OCI-LY1 (cell line): ENCODE data around the gene SHISA3.

Source experiments
- H2AFZ ChIP-seq: fragments of 200-600 bp; sonication (generic), shearing (Covaris generic); 2 replicates; pipeline ENCODE4 v1.6.0; 2014; ENCODE audit warnings: antibody characterized with exemption, mild to moderate bottlenecking, low read length
- H3F3A ChIP-seq: fragments of 200-600 bp; sonication (generic), shearing (Covaris generic); 2 replicates; pipeline ENCODE4 v1.6.0; 2014; ENCODE audit warnings: mild to moderate bottlenecking, antibody characterized with exemption, low read length, moderate library complexity; ENCODE audit not compliant: insufficient read depth
- H3K27ac ChIP-seq: fragments of 200-600 bp; sonication (generic); 2 replicates; pipeline ENCODE4 v1.5.1; 2014; ENCODE audit warnings: low read length, mixed run types, mild to moderate bottlenecking, low read depth; ENCODE audit not compliant: poor library complexity, severe bottlenecking
- H3K27me3 ChIP-seq: fragments of 200-600 bp; sonication (generic); 2 replicates; pipeline ENCODE4 v1.6.0; 2014; ENCODE audit warnings: antibody characterized with exemption, mild to moderate bottlenecking, low read length, moderate library complexity; ENCODE audit not compliant: insufficient read depth
- H3K36me3 ChIP-seq: fragments of 200-600 bp; sonication (generic); 2 replicates; pipeline ENCODE4 v1.6.1; 2014; ENCODE audit warnings: mild to moderate bottlenecking, antibody characterized with exemption, low read length, moderate library complexity, mixed read lengths; ENCODE audit not compliant: insufficient read depth
- H3K4me1 ChIP-seq: fragments of 200-600 bp; sonication (generic); 2 replicates; pipeline ENCODE4 v1.5.1; 2014; ENCODE audit warnings: mild to moderate bottlenecking, low read length, moderate library complexity; ENCODE audit not compliant: insufficient read depth, severe bottlenecking
- H3K4me2 ChIP-seq: fragments of 200-600 bp; sonication (generic), shearing (Covaris generic); 2 replicates; pipeline ENCODE4 v1.6.1; 2014; ENCODE audit warnings: low read length
- H3K4me3 ChIP-seq: fragments of 200-600 bp; sonication (generic); 2 replicates; pipeline ENCODE4 v1.5.1; 2014; ENCODE audit warnings: low read length, low read depth, mild to moderate bottlenecking, mixed read lengths; ENCODE audit not compliant: poor library complexity, severe bottlenecking
- H3K79me2 ChIP-seq: fragments of 200-600 bp; shearing (Covaris generic); 2 replicates; pipeline ENCODE4 v1.6.1; 2016; ENCODE audit warnings: mixed run types, low read length, mixed read lengths; ENCODE audit not compliant: insufficient read depth
- H3K9ac ChIP-seq: fragments of 200-600 bp; sonication (generic), shearing (Covaris generic); 2 replicates; pipeline ENCODE4 v1.6.1; 2014; ENCODE audit warnings: mild to moderate bottlenecking, low read length, mixed read lengths
- H3K9me2 ChIP-seq: fragments of 200-600 bp; sonication (generic), shearing (Covaris generic); 2 replicates; pipeline ENCODE4 v1.6.1; 2014; ENCODE audit warnings: low read depth, mild to moderate bottlenecking, low read length, mixed read lengths
- H3K9me3 ChIP-seq: fragments of 200-600 bp; shearing (Covaris generic); 2 replicates; pipeline ENCODE4 v1.6.1; 2014; ENCODE audit warnings: low read length, mixed read lengths
- H4K20me1 ChIP-seq: fragments of 200-600 bp; sonication (generic), shearing (Covaris generic); 2 replicates; pipeline ENCODE4 v1.6.0; 2016; ENCODE audit warnings: mild to moderate bottlenecking, low read length; ENCODE audit not compliant: insufficient read depth
- EZH2 ChIP-seq: fragments of 200-600 bp; sonication (generic), shearing (Covaris generic); IDR thresholded peaks from 2 replicates; pipeline ENCODE4 v1.8.0; 2017; ENCODE audit warnings: borderline replicate concordance, mixed run types, mild to moderate bottlenecking, antibody characterized with exemption, low read length, moderate library complexity, mixed read lengths
- TF ChIP-seq, protein P1 (sequence below): fragments of 200-600 bp; sonication (generic), shearing (Covaris generic); IDR thresholded peaks from 2 replicates; pipeline ENCODE4 v1.5.1; 2017; ENCODE audit warnings: mild to moderate bottlenecking, antibody characterized with exemption, low read length, moderate library complexity, mixed read lengths

The SHISA3 gene

DNA sequence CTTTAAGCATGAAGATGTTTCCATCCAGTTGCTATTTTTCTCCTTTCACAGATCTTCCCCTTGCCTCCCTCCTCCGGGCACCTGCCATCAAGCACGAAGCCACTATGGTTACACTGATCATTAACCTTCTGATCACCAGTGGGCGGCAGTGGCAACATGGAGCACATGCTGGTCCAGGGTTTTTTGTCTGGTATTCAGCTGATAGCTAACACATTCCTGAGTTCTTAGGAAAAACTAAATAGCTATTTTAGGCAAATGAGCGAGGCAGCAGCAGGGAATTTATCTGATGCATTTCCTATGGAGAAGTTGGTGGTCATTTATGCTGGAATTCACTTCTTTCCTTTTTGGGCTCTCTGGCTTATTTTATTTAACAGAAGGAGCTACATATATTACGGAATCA lies 22.9 kb downstream of the SHISA3 start:
- H3K9me3 ChIP-seq: no peaks in the 10 kb centered on the region
- no peak overlapping the region for H3K4me3 ChIP-seq
- H3K36me3 ChIP-seq: peaks cover 23% of the 10 kb centered on the region; the same call in 1 of the 2 replicates
- H3K9me2 ChIP-seq: no peaks in the 10 kb centered on the region
- no peak for TF ChIP-seq EZH2
- TF ChIP-seq, protein P1, sequence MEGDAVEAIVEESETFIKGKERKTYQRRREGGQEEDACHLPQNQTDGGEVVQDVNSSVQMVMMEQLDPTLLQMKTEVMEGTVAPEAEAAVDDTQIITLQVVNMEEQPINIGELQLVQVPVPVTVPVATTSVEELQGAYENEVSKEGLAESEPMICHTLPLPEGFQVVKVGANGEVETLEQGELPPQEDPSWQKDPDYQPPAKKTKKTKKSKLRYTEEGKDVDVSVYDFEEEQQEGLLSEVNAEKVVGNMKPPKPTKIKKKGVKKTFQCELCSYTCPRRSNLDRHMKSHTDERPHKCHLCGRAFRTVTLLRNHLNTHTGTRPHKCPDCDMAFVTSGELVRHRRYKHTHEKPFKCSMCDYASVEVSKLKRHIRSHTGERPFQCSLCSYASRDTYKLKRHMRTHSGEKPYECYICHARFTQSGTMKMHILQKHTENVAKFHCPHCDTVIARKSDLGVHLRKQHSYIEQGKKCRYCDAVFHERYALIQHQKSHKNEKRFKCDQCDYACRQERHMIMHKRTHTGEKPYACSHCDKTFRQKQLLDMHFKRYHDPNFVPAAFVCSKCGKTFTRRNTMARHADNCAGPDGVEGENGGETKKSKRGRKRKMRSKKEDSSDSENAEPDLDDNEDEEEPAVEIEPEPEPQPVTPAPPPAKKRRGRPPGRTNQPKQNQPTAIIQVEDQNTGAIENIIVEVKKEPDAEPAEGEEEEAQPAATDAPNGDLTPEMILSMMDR: no peak
- H3K27ac ChIP-seq: no peak overlapping the region
- no peaks in the 10 kb centered on the region for H3F3A ChIP-seq
- H3K27me3 ChIP-seq: no peaks in the 10 kb centered on the region
- no peaks in the 10 kb centered on the region for H3K79me2 ChIP-seq
- H3K4me1 ChIP-seq: no peaks in the 10 kb centered on the region
- H3K9ac ChIP-seq: no peak overlapping the region
- H3K4me2 ChIP-seq: no peak overlapping the region
- no peak overlapping the region for H2AFZ ChIP-seq
- no peaks in the 10 kb centered on the region for H4K20me1 ChIP-seq

DNA sequence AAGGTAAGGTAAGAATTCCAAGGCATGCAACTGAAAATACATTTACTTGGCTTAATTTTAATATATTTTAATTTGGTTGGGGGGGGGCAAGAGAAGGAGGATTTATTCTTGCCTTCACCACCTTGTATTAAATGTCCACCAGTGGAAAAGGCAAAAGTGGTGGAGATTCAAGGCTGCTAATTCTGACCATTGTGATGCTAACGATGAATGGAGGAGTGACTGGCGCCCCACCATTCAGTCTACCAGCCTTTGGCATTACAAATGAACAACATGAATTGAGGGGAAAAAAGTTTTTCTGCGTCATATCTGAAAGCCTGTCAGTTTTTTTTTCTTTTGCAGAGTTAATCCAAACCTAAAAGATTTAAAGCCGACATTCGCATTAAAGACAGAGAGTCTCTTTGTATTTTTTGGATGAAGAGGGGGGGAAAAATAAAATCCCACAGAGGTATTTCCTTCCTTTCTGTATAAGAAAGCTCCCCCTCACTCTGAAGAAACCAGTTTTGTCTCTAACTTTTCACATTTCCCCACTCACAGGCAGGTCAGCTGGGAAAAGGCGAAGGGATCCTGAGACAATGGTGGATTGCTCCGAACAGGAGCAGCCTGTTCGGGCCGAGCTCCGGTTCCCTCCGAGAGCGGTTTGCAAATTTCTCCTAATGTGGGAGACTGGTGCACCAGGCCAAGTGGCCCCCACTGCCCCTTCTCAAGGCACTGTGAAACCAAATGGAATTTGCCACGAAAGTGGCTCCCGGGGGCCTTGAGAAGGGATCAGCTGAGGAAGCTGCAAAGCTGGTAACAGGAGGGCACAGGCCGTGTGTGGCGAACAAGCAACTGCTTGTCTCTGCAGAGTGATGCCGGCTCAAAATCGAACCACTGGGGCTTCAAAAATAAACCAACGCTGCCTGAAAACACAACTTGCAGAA lies 28.1 kb downstream of the SHISA3 start:
- Histone ChIP-seq H4K20me1 (no peaks in the 10 kb centered on the region), H3K4me2 (no peak overlapping the region), H3K9me2 (no peaks in the 10 kb centered on the region), H3K27ac (no peak overlapping the region), H3K4me1 (no peaks in the 10 kb centered on the region), H3K9me3 (no peaks in the 10 kb centered on the region), H3K27me3 (no peaks in the 10 kb centered on the region), H3K4me3 (no peak overlapping the region), H3F3A (no peaks in the 10 kb centered on the region), H3K9ac (no peak overlapping the region), H3K79me2 (no peaks in the 10 kb centered on the region), H2AFZ (no peak overlapping the region), H3K36me3 (peaks cover 12% of the 10 kb centered on the region; the same call in 1 of the 2 replicates)
- no peak for TF ChIP-seq EZH2
- TF ChIP-seq, protein P1: no peak

DNA sequence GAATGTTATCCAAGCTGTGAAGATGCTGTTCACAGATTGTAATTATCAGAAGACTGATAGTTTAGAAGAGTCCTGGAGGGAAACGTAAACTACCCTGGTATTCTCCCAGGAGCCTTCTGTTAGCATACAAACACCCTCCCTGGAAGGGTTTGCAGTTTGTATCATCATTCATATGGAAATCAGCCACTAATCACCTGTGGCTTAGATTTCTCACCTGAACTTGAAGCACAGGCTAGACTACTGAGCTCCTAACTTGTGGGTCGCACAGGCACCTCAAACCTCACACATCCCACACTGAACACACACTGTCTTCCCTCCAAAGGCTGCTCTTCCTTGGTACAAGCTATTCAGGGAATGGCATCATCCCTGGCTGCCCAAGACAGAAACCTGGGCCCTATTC lies 30.7 kb downstream of the SHISA3 start:
- no peaks in the 10 kb centered on the region for H3K9me3 ChIP-seq
- no peaks in the 10 kb centered on the region for H3K79me2 ChIP-seq
- no peaks in the 10 kb centered on the region for H3K27me3 ChIP-seq
- no peak for TF ChIP-seq EZH2
- TF ChIP-seq, protein P1: no peak
- no peaks in the 10 kb centered on the region; the same call in 1 of the 2 replicates for H3K36me3 ChIP-seq
- H4K20me1 ChIP-seq: no peaks in the 10 kb centered on the region
- no peak overlapping the region for H3K27ac ChIP-seq
- H3F3A ChIP-seq: no peaks in the 10 kb centered on the region
- no peak overlapping the region for H3K4me2 ChIP-seq
- no peak overlapping the region for H3K4me3 ChIP-seq
- H3K9me2 ChIP-seq: no peaks in the 10 kb centered on the region
- H3K4me1 ChIP-seq: no peaks in the 10 kb centered on the region
- no peak overlapping the region for H2AFZ ChIP-seq
- H3K9ac ChIP-seq: no peak overlapping the region
